H9 (cell line): ENCODE results near the gene ZFR2. TPM values are rescaled to one million over a fixed set of nuclear protein-coding genes. Genes with fewer than 3 reads are reported as not detected.

Experiments used
- DNase-seq: peaks from one replicate; pipeline ENCODE4 v3.0.0-alpha.2; 2017
- H2AFZ ChIP-seq: one replicate; pipeline ENCODE4 v1.6.1; 2013; ENCODE audit warnings: mild to moderate bottlenecking, low read length, control low read depth, moderate library complexity
- H2AK5ac ChIP-seq: 2 replicates; pipeline ENCODE4 v1.6.1; 2013; ENCODE audit warnings: low read length, control low read depth, mixed read lengths; ENCODE audit not compliant: insufficient read length
- H2BK120ac ChIP-seq: one replicate; pipeline ENCODE4 v1.6.1; 2013; ENCODE audit warnings: low read depth, mild to moderate bottlenecking, low read length, control low read depth, inconsistent platforms; ENCODE audit not compliant: poor library complexity, severe bottlenecking
- H2BK12ac ChIP-seq: 2 replicates; pipeline ENCODE4 v1.6.1; 2013; ENCODE audit warnings: low read length, control low read depth, mixed read lengths, low read depth; ENCODE audit not compliant: insufficient read length
- H2BK15ac ChIP-seq: 2 replicates; pipeline ENCODE4 v1.6.1; 2013; ENCODE audit warnings: low read depth, low read length, control low read depth
- H2BK20ac ChIP-seq: one replicate; pipeline ENCODE4 v1.6.1; 2013; ENCODE audit warnings: low read depth, mild to moderate bottlenecking, low read length, control low read depth, inconsistent platforms; ENCODE audit not compliant: poor library complexity, severe bottlenecking
- H2BK5ac ChIP-seq: 2 replicates; pipeline ENCODE4 v1.6.1; 2013; ENCODE audit warnings: low read length, control low read depth, mixed read lengths; ENCODE audit not compliant: insufficient read length
- H3K14ac ChIP-seq: 2 replicates; pipeline ENCODE4 v1.6.1; 2013; ENCODE audit warnings: low read length, control low read depth; ENCODE audit not compliant: insufficient read depth
- H3K18ac ChIP-seq: 2 replicates; pipeline ENCODE4 v1.6.1; 2013; ENCODE audit warnings: low read depth, mild to moderate bottlenecking, mixed read lengths, low read length, control low read depth; ENCODE audit not compliant: insufficient read length
- H3K23ac ChIP-seq: 2 replicates; pipeline ENCODE4 v1.6.1; 2013; ENCODE audit warnings: low read length, control low read depth, mixed read lengths, low read depth; ENCODE audit not compliant: insufficient read length
- H3K23me2 ChIP-seq: 2 replicates; pipeline ENCODE4 v1.6.1; 2013; ENCODE audit warnings: low read depth, mild to moderate bottlenecking, mixed read lengths, low read length, control low read depth; ENCODE audit not compliant: insufficient read length, poor library complexity, severe bottlenecking
- H3K27ac ChIP-seq: 2 replicates; pipeline ENCODE4 v1.5.1; 2013; ENCODE audit warnings: low read length, control low read depth, mixed read lengths, low read depth; ENCODE audit not compliant: insufficient read length
- H3K27me3 ChIP-seq: 2 replicates; pipeline ENCODE4 v1.6.1; 2013; ENCODE audit warnings: low read length, control low read depth, inconsistent platforms; ENCODE audit not compliant: insufficient read depth
- H3K4ac ChIP-seq: 2 replicates; pipeline ENCODE4 v1.6.1; 2013; ENCODE audit warnings: low read depth, mild to moderate bottlenecking, control low read depth, inconsistent platforms, low read length, moderate library complexity
- H3K4me1 ChIP-seq: 2 replicates; pipeline ENCODE4 v1.6.1; 2013; ENCODE audit warnings: low read length, control low read depth, inconsistent platforms; ENCODE audit not compliant: insufficient read depth
- H3K4me2 ChIP-seq: 2 replicates; pipeline ENCODE4 v1.6.1; 2013; ENCODE audit warnings: low read length, control low read depth, mixed read lengths; ENCODE audit not compliant: insufficient read length, insufficient read depth
- H3K56ac ChIP-seq: 2 replicates; pipeline ENCODE4 v1.6.1; 2013; ENCODE audit warnings: low read depth, mild to moderate bottlenecking, mixed read lengths, low read length, control low read depth; ENCODE audit not compliant: insufficient read length
- H3K79me1 ChIP-seq: 2 replicates; pipeline ENCODE4 v1.6.1; 2013; ENCODE audit warnings: low read depth, mild to moderate bottlenecking, moderate library complexity, low read length, control low read depth, inconsistent platforms; ENCODE audit not compliant: insufficient read depth, poor library complexity, severe bottlenecking
- H3K79me2 ChIP-seq: 2 replicates; pipeline ENCODE4 v1.6.1; 2013; ENCODE audit warnings: low read length, control low read depth, inconsistent platforms; ENCODE audit not compliant: insufficient read depth
- H3K9ac ChIP-seq: 2 replicates; pipeline ENCODE4 v1.6.1; 2013; ENCODE audit warnings: low read length, control low read depth, mixed read lengths; ENCODE audit not compliant: insufficient read length; ENCODE audit errors: extremely low read depth
- H3K9me3 ChIP-seq: one replicate; pipeline ENCODE4 v1.6.1; 2013; ENCODE audit warnings: low read depth, low read length, inconsistent platforms; ENCODE audit not compliant: control insufficient read depth
- H3T11ph ChIP-seq: one replicate; pipeline ENCODE4 v1.6.1; 2013; ENCODE audit warnings: mild to moderate bottlenecking, low read length, control low read depth, inconsistent platforms
- H4K20me1 ChIP-seq: one replicate; pipeline ENCODE4 v1.6.1; 2013; ENCODE audit not compliant: control insufficient read depth, insufficient read length, insufficient read depth
- H4K5ac ChIP-seq: 2 replicates; pipeline ENCODE4 v1.6.1; 2013; ENCODE audit warnings: low read depth, mild to moderate bottlenecking, mixed read lengths, low read length, control low read depth; ENCODE audit not compliant: insufficient read length
- H4K8ac ChIP-seq: replicated peaks from 2 replicates; pipeline ENCODE4 v1.6.1; 2013; ENCODE audit warnings: low read length, control low read depth, mixed read lengths, low read depth; ENCODE audit not compliant: insufficient read length
- H4K91ac ChIP-seq: 2 replicates; pipeline ENCODE4 v1.6.1; 2013; ENCODE audit warnings: low read depth, mild to moderate bottlenecking, moderate library complexity, mixed read lengths, low read length, control low read depth; ENCODE audit not compliant: insufficient read length
- H3K27ac Mint-ChIP-seq, 3 experiments: 2 replicates in 2 of 3; 3 replicates in 1 of 3; pipeline ENCODE4 v1.8.0; 2020 to 2021; ENCODE audit warnings: mixed read lengths in 3 of 3, mild to moderate bottlenecking in 1 of 3, moderate library complexity in 1 of 3
- H3K27me3 Mint-ChIP-seq: 2 replicates; pipeline ENCODE4 v1.8.0; 2021; ENCODE audit warnings: low read depth, mild to moderate bottlenecking, moderate library complexity, mixed read lengths
- H3K36me3 Mint-ChIP-seq, 3 experiments: 2 replicates in 2 of 3; 3 replicates in 1 of 3; pipeline ENCODE4 v1.8.0; 2020 to 2021; ENCODE audit warnings: low read depth in 3 of 3, mixed read lengths in 3 of 3; ENCODE audit not compliant: insufficient read depth in 1 of 3
- H3K4me1 Mint-ChIP-seq, 2 experiments: 2 replicates each; pipeline ENCODE4 v1.8.0; 2020; ENCODE audit warnings: mixed read lengths in 2 of 2
- H3K4me3 Mint-ChIP-seq, 2 experiments: 2 replicates in 1 of 2; 3 replicates in 1 of 2; pipeline ENCODE4 v1.8.0; 2020 to 2021; ENCODE audit warnings: mild to moderate bottlenecking in 2 of 2, mixed read lengths in 2 of 2, moderate library complexity in 1 of 2
- H3K9me3 Mint-ChIP-seq, 2 experiments: 2 replicates in 1 of 2; 3 replicates in 1 of 2; pipeline ENCODE4 v1.8.0; 2020; ENCODE audit warnings: mild to moderate bottlenecking in 2 of 2, mixed read lengths in 2 of 2, moderate library complexity in 1 of 2
- WGBS: extraction: QIAGEN DNeasy Blood & Tissue Kit; methylation state at CpG from one replicate; pipeline ENCODE4 v1.1.7; 2013; ENCODE audit warnings: missing lambda C conversion rate, low lambda C conversion rate, mixed read lengths; ENCODE audit not compliant: insufficient read length; ENCODE audit errors: extremely low coverage; 5-methylcytosine and 5-hydroxymethylcytosine counted together
- total RNA-seq: library from RNA; stranded (reverse); gene quantifications from 2 replicates; pipeline ENCODE4 v1.2.1, GENCODE V29; 2021
- TF ChIP-seq, protein P1 (sequence below): fragments of 200-600 bp; sonication (generic); conservative IDR thresholded peaks from 3 replicates; pipeline ENCODE4 v1.8.0; 2021; ENCODE audit warnings: antibody characterized with exemption, mild to moderate bottlenecking

ZFR2 gene
- total RNA-seq, 1 experiment from 2014 or later = 18.3 TPM

DNA sequence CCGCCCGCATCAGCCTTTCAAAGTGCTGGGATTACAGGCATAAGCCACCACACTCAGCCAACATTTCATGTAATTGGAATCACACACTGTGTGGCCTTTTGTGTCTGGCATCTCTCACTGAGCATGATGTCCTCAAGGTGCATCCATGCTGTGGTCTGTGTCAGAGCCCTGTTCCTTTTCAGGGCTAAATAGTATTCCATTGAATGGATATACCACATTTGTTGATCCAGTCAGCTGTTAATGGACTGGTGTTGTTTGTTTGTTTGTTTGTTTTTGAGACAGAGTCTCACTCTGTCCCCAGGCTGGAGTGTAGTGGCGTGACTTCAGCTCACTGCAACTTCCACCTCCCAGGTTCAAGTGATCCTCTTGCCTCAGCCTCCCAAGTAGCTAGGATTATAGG lies 29.6 kb upstream of the ZFR2 start:
- Histone ChIP-seq H3K9me3 (peaks cover 7% of the 10 kb centered on the region), H3K18ac (no peak overlapping the region), H3K23me2 (no peaks in the 10 kb centered on the region), H2BK120ac (no peak overlapping the region), H3K79me1 (no peaks in the 10 kb centered on the region), H3K4ac (no peak overlapping the region), H4K20me1 (no peaks in the 10 kb centered on the region), H2BK12ac (no peak overlapping the region), H3K27ac (no peak overlapping the region), H2BK20ac (no peak overlapping the region), H3K56ac (no peak overlapping the region), H2AFZ (no peak overlapping the region), H3K4me1 (no peaks in the 10 kb centered on the region), H3K9ac (no peak overlapping the region), H4K8ac (no peak overlapping the region), H3K4me2 (no peak overlapping the region), H2AK5ac (no peak overlapping the region), H3K23ac (no peak overlapping the region), H2BK5ac (no peak overlapping the region), H3K14ac (no peak overlapping the region), H2BK15ac (no peak overlapping the region), H3K27me3 (no peaks in the 10 kb centered on the region), H3K79me2 (no peaks in the 10 kb centered on the region), H4K5ac (no peak overlapping the region), H3T11ph (no peak overlapping the region), H4K91ac (no peak overlapping the region)
- no peaks in the 10 kb centered on the region for H3K27me3 Mint-ChIP-seq
- TF ChIP-seq, protein P1, sequence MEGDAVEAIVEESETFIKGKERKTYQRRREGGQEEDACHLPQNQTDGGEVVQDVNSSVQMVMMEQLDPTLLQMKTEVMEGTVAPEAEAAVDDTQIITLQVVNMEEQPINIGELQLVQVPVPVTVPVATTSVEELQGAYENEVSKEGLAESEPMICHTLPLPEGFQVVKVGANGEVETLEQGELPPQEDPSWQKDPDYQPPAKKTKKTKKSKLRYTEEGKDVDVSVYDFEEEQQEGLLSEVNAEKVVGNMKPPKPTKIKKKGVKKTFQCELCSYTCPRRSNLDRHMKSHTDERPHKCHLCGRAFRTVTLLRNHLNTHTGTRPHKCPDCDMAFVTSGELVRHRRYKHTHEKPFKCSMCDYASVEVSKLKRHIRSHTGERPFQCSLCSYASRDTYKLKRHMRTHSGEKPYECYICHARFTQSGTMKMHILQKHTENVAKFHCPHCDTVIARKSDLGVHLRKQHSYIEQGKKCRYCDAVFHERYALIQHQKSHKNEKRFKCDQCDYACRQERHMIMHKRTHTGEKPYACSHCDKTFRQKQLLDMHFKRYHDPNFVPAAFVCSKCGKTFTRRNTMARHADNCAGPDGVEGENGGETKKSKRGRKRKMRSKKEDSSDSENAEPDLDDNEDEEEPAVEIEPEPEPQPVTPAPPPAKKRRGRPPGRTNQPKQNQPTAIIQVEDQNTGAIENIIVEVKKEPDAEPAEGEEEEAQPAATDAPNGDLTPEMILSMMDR = no peak
- WGBS = no CpG with 5 or more reads among the region's 3 CpGs
- DNase-seq = no peak
- H3K27ac Mint-ChIP-seq = no peak overlapping the region
- no peak overlapping the region for H3K4me3 Mint-ChIP-seq
- H3K4me1 Mint-ChIP-seq = no peaks in the 10 kb centered on the region
- peaks cover 5 to 9% of the 10 kb centered on the region in 2 experiments for H3K9me3 Mint-ChIP-seq
- H3K36me3 Mint-ChIP-seq = peaks cover 13 to 27% (median 16%) of the 10 kb centered on the region in 3 experiments
